Measurements from ENCODE around the gene SLAMF8.

DNA sequence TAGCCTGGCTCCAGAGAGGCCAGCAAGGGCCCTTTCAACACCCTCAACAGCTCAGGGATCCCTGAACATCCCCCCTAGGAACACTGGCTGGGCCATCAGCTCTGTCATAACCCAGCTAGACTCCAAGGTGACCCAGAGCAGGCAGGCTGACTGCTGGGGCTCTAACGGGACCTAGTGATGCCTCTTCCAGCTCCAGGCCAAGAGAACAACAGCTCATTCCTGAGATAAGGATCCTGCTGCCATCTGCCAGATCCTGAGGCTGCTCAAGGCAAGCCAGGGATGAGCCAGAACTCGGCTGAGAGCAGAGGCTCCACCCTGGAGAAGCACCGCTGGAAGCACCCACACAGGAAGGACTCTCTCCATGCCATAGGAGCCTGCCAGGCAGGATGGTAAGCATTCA, 33.8 kb downstream of the SLAMF8 start:
- TF ChIP-seq POLR2A (IDR thresholded peaks at IDR 0.05; ENCODE audit: low read length) (no peak), GATA1 (IDR thresholded peaks at IDR 0.05; ENCODE audit: low read depth, low read length) (no peak)

Measured in erythroblast (primary cell).